Measurements from ENCODE around the gene ARHGAP23.
"Not testable (repeated sequence)": the region's sequence is repeated elsewhere in the genome, so short reads cannot be mapped to it uniquely, and the experiment has no call there.

The ARHGAP23 gene

DNA sequence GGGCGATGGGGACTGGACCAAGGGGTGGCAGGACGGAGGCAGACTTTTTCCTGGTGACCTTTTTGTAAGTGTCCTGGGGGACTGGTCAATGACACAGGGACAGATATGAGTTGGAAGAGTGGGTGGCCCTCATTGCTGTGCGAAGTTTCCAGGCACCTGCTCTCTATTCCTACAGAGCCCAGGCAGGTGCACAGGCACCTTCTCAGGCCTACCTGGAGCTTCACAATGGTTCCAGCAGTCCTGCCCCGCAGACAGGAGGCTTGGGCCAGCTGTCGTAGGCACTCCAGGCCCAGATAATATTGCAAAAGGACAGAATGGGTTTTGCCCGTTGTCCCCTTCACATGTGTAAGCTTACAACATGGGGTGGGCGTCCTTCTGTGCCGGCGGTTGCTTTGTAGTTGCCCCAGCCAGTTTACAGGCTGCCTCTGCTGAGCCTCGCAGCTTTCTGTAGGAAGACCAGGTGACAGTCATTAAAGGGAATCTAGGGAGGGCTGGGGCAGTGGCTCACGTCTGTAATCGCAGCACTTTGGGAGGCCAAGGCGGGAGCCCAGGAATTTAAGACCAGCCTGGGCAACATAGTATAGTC is 84.3 kb downstream of the ARHGAP23 start:
- no peak for DNase-seq (ENCODE audit: low read depth)

DNA sequence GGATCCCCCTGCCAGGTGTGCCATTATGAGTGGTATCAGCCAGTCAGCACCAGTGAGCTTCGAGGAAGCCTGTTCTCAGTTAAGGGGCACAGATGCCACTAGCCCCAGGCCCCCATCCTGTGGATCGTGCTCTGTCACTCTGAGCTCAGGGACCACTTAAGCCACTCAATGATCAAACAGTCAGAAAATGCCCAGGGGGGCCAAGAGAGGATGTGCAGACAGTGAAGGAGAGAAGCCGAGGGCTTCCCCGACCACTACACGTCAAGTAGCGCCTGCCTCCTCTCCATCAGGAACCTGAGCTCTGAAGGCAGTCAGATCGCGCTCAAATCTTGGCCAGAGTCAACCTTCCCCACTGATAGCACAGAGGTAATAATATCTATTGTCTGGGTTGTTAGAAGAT is 98.3 kb downstream of the ARHGAP23 start:
- DNase-seq (ENCODE audit: low read depth) = not testable (repeated sequence)

DNA sequence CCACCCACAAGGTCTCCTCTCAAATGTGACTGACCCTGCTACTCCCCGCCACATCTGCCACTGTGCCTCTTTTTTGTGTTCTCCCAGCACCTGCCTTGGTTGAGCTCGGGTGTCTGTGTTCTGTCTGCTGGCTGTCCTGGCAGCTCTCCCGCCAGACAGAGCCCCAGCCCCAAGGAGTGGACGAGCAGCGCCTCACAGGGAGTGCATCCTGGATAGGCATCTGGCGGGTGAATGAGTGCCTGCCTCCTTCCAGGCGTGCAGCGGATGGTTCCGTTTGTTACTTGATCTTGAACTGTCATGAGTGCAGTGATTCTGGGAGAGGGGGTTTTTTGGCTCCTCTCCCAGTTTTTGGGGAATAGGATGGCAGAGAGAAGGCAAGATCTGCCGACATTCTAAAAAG is 99.9 kb downstream of the ARHGAP23 start:
- DNase-seq (ENCODE audit: low read depth) = not testable (repeated sequence)

DNA sequence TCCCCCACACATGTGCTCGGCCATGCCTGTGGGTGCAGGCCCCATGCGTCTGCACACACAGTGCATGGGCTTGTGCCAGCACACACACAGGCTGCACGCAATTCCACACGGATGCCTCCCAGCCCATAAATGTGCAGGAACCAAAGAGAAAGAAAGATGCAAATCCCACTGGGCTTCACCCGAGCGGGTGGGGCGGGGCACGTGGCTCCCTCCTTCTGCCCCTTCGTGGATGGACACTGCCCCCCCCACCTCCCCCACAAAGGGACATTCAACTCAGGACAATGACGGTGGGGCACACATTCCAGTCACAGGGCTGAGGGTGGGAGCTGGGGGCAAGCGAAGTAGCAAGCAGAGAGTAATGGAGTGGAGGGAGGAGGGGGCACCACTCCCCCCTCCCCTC is 102.6 kb downstream of the ARHGAP23 start:
- not testable (repeated sequence) for DNase-seq (ENCODE audit: low read depth)

DNA sequence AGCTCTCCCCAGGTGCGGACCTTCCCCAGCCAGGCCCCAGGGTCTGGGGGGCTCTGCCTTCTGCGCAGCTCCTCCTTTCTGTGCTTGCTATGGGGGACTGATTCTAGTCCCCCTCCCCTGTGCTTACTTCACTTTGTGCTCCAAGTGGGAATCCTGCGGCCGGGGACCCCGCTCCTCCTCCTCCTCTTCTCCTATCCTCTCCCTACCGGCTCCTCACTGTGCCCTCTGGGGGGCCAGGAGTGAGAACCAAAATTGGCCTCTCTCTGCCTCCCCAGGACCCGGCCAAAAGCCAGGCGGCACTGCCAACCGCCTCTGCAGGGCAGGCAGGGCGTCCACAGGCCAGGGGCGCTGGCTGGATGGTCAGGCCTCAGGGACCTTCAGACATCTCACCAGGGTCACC is 103.5 kb downstream of the ARHGAP23 start:
- not testable (repeated sequence) for DNase-seq (ENCODE audit: low read depth)

DNA sequence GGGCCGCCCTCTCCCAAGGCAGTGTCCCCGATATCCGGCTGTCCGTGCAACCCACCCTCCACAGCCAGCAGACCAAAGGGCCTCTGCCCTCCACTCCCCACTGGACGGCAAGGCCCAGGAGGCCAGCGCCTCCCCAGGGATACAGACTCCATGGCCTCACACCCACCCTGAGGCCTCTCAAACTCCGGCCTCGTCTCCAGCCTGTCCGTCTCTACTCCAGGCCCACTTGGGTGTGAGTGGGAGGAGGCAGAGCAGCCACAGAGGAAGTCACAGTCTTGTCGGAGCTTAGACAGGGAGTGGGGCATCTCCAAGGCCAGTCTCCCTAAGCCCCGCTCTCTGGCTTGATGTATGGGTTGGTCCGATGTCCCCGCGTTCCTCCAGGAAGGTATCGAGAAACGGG is 104.2 kb downstream of the ARHGAP23 start:
- no peak for DNase-seq (ENCODE audit: low read depth)

DNA sequence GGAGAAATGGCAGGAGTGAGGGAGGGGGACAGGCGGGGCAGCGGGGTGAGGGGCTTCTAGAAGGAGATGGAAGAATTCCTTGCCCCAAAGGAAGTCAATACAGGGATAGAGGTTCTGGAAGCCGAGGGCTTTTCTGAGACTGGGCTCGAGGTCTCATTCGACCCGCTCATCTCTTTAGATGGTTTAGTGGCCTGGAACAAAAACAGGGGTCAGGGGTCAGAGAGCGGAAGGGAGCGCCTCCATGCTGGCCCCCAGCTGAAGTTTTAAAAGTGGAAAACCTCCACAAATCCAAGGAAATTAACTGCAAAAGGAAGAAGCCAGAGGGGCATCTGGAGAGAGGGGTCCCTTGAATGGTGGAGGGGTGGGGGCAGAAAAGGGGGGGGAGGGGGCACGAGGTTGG is 105.0 kb downstream of the ARHGAP23 start:
- DNase-seq (ENCODE audit: low read depth) = no peak

DNA sequence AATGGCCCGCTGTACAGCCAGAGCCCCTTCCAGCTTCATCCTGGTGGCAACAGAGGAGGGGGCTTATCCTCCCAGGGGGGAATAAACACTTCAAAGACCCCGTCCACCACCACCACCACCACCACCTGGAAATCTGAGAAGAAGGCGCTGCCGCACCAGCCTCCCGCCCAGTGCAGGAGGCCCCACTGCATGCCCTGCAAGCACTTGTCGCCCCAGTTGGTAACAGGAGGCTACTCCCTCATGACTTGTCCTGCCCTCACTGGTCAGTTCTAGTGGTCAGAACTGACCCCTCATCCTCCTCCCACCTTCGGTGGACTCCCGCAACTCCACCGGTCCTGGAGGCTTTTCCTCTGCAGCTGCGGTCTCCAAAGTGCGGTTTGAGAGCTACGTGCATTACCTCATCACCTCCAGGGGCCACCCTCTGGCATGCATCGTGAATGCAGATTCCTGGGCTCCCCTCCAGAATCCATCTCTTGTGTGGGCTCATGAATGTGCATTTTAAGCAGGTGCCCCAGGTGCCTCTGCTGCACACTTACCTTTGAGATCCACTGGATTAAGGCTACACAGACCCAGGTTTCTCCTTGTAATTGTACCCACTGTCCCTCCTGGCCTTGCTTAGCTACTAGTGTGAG is 105.7 kb downstream of the ARHGAP23 start:
- DNase-seq (ENCODE audit: low read depth) = no peak

DNA sequence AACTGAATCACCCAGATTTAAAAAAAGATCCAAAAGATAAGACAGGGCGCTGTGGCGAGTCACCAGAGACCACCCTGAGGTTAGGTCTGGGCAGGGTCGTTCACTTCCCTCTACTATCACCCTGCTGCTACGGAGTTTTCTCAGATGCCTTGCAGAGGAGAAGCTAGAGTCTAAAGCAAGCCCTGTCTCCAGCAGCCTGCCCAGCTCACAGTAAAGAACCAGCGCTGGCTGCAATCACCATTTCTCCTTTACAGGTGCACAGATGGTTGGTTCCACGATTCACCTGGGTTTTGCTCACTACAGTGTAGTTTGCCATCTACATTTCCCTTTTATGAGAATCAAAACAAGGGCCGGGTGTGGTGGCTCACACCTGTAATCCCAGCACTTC is 106.2 kb downstream of the ARHGAP23 start:
- DNase-seq (ENCODE audit: low read depth) = no peak

DNA sequence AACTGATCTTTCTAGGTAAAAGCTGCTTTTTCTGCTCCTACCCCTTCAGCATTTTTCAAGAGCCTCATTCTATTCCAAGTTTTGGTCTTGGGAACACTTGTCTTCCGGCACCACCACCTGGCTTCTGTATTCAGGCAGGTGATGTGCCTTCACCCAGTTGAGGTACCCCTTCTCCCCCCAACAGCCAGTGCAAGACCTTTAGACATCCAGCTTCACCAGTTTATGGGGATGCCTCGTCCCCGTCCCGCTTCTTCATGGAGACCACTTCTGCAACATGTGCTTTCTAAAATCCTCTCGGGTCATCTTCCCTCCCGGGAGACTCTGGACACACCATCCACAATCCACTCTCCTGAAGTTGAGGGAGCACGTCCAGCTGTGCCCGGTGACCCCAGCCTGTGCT is 107.6 kb downstream of the ARHGAP23 start:
- DNase-seq (ENCODE audit: low read depth) = no peak

DNA sequence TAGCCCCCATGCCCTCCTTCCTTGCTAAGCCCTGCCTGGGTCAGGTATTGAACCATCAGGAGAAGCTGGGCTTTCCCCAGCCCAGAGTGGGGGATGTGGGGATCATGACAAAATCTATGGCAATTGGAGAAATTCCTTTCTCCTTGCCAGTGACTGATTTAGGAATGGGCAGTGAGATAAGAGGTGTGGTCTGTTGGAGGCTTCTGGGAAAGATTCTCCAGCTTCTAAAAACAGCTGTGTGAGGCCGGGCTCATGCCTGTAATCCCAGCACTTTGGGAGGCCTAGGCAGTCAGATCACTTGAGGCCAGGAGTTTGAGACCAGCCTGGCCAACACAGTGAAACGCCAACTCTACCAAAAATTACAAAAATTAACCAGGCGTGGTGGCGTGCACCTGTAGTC is 108.4 kb downstream of the ARHGAP23 start:
- no peak for DNase-seq (ENCODE audit: low read depth)

DNA sequence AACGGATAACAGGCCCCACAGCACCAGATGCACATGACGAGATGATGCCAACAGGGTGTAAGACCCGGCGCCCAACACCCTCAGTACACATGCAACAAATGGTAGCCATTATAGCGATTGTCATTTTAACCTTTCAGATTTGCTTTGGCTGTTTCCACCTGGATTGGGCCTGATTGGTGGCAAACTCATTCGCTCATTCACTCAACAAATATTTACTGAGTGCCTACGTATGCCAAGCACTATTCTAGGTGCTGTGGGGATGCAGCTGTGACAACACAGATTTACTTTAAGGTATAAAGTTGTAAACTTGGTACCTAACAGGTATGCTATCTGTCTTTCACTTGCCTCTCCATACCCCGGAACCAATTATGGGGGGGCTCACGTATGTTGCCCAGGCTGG is 110.6 kb downstream of the ARHGAP23 start:
- DNase-seq (ENCODE audit: low read depth) = no peak

DNA sequence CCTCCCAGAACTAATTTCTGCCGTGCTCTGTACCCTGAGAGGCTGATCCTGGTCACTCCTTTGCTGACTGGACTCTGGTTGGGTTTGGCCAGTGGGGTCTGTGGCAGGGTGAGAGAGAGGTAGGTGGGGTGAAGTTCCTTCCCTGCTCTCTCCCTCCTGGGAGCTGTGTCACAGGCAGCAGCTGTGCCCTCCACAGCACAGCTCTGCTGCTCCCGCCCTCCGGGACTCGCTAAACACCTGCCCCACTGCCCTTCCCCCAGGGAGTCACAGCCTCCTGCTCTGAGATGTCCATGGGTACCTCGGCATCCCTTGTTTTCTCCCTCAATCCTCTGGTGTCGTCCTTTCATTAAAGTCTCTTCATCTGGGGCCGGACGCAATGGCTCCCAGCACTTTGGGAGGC is 111.1 kb downstream of the ARHGAP23 start:
- DNase-seq (ENCODE audit: low read depth) = no peak

DNA sequence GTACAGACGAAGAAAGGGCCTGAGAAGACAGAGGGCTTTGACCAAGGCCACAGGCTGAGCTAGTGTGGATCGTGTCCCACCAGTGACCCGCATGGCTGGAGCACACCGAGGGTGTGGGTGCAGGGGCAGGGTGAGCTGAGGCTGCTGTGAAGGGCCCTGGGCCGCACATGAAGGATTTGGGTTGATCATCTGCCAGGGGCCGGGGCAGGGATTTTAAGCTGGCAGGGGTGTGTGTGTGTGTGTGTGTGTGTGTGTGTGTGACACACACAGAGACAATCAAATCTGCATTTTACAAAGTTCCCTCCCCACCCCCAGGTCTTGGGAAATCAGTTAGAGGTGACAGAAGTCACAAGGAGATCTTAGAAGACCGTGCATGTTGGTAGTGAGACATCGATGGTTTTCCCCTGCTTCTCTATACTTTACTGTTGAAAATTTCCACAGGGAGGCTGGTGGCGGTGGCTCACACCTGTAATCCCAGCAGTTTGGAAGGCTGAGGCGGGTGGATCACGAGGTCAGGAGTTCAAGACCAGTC is 112.3 kb downstream of the ARHGAP23 start:
- DNase-seq (ENCODE audit: low read depth) = no peak

DNA sequence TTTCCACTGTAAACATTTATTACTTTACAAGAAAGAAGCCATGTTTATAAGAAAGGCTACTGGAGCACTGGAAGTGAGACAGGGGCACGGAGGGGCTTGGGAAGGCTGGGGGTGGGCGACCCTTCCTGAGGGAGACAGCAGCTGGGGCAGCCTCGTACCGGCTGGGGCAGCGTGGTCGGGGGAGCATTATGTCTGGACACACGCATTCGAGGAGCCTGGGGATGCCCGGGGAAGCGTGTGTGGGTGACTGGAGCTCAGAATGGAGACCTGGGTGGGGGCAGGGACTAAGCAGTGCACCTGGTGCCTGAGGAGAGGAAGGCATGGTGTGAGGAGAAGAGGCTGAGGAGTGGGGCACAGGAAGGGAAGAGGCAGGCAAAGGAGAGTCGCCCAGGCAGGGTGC is 113.0 kb downstream of the ARHGAP23 start:
- DNase-seq (ENCODE audit: low read depth) = no peak

DNA sequence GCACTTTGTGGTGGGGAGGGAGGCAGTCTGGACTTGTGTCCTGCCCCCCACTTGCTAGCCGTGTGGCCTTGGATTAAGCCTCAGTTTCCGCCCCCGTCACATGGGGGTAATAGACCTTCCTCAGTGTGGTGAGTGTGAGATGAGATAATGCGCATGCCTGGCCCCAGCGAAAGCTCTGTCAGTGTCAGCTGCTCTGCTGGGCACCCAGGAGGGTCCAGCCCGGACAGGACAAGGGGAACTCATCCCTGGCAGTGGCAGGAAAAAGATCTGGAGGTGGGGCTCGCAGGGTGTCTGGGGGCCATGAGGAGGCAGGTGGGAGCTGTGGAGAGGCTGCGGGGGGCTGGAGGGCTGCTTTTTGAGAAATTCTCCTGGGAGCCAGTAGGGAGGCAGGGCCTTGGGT is 114.0 kb downstream of the ARHGAP23 start:
- DNase-seq (ENCODE audit: low read depth) = no peak

DNA sequence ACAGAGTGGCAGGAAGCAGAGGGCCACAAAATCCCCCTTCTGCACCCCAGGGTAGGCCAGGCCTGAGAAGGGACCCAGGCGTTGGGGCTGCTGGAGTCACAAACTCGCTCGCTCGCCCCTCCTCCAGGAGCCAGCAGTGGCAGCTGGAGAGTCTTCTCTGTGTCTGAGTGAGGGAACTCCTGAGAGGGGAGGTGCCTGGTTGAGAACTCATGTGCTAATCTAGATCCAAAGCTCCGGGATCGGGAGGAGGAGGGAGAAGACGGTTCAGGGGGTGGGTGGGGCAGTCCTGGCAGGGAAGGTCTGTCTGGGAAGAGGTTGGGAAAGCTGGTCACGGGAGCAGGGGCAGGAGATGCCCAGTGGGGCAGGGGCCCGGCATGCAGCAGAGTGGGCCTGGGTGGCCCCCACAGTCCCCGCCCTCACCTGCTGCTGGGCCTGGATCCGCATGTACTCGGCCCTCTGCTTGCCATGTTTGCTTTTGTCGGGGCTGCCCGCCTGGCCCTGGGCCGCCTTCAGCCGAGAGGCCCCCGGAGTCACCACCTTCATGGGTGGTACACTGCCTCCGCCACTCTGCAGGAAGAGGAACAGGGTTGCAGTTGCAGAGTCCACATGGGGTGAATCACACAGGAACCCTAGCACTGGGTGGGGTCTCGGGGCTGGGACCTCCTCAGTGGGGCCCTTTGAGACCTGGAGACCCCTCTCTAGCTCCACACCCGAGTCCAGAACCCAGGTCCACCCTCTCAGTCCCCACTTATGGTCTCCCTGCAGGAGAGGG is 115.3 kb downstream of the ARHGAP23 start:
- no peak for DNase-seq (ENCODE audit: low read depth)

DNA sequence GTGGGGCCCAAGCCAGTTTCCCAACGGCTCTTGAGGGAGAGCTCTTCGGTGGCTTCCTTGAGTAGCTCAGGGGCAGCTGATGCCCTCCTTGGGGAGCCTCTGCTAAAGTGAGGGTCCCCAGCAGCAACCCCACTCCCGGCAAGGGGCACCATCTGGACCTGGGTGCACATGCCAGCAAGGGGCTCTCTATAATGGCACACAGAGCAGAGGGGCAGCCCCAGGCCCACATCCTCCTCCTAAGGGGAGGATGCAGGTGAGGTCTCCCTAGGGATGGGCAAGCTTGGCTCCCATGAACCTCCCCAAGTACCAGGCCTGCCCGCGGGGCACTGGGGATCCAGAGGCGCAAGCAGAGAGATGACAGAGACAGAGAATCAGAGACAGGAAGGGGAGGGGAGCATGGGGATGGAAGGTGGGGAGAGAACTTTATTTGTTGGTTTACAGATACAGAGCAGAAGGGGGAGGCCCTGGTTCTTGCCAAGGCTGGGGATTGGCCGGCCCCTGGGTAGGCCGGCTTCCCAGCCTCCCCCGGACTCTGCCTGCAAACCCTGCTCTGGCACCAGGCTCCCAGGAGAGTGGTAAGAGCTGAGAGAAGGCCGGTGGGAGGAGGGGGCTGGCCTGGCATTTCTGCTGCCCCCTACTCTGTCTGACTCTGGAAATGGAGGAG is 116.0 kb downstream of the ARHGAP23 start:
- DNase-seq (ENCODE audit: low read depth) = no peak

DNA sequence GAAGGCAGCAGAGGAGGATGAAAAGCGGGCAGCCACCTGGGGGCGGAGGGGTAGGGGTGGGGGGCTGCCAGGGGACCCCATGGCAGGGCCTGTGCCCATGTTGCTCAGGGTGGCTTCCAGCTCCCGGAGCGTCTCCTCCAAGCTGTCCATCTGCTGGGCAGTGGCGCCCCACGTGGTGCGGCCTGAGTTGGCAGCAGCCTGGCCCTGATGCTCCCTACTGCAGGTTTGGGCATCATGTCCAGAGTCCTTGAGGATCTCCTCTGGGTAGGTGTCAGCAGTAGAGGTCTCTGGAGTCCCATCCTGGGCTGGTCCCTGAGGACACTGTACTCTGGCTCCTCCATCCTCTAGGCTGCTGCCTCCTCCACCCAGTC is 116.6 kb downstream of the ARHGAP23 start:
- no peak for DNase-seq (ENCODE audit: low read depth)

DNA sequence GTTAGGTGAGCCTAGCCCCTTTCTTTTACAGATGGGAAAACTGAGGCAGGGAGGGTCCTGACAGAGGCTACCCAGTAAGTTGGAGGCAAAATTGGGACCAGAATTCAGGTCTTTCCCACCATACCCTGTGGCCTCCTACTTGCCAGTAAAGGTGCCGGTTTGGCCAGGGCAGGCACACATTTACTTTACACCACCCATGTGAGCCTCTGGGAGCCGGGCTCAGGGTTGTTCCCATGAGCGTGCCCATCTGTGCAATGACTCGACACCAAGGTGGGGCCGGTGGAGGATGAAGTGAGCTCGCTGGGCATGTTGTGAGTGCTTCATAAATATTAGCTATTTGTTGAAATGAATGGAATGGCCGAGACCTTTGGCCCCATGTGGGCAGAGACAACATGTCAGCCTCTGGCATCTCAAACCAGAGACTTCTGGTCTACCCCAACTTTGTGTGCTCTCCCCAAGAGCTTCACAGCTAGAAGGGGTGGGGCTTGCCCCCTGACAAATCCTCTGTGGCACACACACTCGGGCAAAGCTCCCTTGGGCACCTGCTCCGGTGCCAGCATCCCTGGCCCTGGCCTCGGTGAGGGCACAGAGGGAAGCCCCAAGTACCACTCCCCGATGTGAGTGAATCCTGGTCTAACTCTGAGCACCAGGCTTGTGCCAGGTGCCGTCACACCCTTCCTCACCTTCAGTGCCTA is 117.4 kb downstream of the ARHGAP23 start:
- no peak for DNase-seq (ENCODE audit: low read depth)

DNA sequence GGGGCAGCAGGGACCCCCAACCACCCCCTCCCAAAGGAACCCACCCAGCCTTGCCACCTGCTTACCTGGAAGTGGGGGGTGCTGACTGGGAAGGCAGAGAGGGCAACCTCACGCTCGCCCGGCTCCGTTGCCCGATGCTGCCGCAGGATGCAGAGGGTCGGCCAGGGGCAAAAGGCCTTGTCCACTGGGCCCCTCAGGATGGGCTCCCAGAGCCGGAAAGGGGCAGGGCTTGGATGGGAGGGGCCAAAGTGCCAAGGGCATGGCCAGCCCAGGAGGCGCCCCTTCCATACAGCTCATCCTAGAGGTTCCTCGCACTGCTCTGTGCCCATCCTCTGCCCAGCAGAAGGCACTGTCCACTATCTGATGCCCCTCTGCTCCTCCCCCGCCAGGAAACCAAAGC is 118.1 kb downstream of the ARHGAP23 start:
- no peak for DNase-seq (ENCODE audit: low read depth)

DNA sequence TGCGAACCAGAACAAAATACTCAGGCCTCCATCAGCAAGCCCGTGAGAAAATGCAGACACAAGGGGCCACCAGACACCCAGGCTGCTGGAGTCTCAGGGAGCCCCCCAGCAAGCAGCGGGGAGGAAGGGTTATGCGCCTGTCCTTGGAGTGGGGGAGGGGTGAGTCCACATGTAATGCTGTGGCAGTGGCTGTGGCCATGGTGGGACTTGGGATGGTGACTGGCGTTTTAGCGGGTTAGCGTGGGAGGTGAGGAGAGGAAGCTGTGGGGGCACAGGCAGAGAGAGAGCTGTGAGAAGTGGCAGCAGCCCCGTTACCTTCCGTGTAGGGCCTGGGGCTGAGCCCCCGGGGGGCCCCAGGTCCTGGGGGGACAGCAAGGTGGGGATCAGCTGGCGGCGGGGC is 119.2 kb downstream of the ARHGAP23 start:
- no peak for DNase-seq (ENCODE audit: low read depth)

All from stromal cell of bone marrow (primary cell).